GM21526 (cell line): ENCODE data around the gene P4HTM.

Experiments
- ATAC-seq: cut with Tn5 transposase; IDR thresholded peaks from one replicate; pipeline ENCODE4 v1.9.1; 2021; ENCODE audit warnings: moderate library complexity; ENCODE audit not compliant: unreplicated experiment, low FRiP score

P4HTM gene

DNA sequence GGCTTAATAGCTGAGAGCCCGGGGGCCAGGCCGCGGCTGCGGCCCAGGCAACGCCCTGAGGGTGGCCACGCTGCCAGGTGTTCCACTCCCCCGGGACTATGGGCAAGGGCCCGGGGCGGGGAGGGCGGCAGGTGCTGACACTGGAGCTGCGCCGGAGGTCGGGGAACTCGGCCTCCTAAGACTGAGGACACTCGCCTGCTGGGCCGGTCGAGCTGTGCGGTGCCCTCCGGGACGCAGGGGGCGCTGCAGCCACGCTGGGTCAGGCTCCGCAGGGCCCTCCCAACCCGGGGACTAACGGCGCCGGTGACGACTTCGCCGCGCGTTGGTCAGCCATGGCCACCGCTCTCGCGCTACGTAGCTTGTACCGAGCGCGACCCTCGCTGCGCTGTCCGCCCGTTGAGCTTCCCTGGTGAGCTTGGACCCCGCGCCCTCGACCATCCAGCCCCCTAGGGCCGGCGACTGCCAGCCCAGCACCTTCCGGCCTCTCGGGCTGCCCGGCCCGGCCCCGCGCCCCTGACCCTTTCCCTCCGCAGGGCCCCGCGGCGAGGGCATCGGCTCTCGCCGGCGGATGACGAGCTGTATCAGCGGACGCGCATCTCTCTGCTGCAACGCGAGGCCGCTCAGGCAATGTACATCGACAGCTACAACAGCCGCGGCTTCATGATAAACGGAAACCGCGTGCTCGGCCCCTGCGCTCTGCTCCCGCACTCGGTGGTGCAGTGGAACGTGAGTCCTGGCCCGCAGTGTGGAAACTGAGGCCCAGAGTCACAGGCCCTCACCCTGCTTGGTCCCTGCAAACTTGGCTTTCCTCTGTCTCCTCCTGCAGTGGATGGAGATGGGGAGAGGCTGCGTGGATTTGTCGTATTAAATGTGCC lies 32.0 kb downstream of the P4HTM start, which contains the start of gene NDUFAF3:
NDUFAF3 (plus strand) TSS at position 309 of the 875 bp plus-strand sequence; CDS start at position 333, 24 bp downstream.
- peak; percentile 46 for ATAC-seq

DNA sequence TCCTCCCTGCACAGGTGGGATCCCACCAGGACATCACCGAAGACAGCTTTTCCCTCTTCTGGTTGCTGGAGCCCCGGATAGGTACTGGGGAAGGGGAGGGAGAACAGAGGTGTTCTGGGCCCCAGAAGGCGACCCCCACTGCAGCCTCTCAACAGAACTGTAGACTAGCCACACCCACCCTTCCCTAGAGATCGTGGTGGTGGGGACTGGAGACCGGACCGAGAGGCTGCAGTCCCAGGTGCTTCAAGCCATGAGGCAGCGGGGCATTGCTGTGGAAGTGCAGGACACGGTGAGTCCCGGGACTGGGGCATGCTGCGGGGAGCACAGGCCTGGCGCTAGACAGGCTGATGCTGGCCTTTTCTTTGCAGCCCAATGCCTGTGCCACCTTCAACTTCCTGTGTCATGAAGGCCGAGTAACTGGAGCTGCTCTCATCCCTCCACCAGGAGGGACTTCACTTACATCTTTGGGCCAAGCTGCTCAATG lies 32.7 kb downstream of the P4HTM start:
- no peak for ATAC-seq

DNA sequence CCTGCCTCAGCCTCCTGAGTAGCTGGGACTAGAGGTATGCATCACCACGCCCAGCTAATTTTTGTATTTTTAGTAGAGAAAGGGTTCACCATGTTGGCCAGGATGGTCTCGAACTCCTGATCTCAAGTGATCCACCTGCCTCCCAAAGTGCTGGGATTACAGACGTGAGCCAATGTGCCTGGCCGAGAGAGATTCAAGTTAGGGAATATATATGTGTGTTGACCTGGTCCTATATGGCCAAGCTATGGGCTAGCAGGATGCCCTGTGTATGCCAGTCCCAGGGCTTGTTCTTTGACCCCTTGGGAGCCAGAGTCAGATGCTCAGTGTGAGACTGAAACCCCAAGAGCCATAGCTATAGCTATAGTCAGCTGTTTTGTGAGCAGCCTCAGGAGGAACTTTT lies 33.7 kb downstream of the P4HTM start:
- ATAC-seq = no peak

DNA sequence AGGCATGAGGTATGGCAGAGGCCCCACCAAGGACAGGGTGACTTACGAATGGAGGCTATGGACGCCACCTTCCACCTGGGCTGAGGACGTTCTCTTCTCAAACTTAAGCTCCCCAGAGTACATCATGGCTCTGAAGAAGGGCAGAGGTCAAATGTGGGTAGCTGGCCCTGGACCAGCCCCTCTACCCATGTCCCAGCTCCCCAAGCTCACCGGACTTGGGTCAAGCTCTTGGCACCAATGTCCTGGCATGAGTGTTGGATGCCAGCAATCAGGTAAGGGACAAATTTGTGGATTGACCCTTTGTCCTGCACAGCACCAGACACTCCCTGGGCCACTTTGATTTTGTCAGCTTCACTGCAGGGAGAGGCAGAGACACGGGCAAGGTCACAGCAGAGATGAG lies 34.4 kb downstream of the P4HTM start:
- no peak for ATAC-seq

DNA sequence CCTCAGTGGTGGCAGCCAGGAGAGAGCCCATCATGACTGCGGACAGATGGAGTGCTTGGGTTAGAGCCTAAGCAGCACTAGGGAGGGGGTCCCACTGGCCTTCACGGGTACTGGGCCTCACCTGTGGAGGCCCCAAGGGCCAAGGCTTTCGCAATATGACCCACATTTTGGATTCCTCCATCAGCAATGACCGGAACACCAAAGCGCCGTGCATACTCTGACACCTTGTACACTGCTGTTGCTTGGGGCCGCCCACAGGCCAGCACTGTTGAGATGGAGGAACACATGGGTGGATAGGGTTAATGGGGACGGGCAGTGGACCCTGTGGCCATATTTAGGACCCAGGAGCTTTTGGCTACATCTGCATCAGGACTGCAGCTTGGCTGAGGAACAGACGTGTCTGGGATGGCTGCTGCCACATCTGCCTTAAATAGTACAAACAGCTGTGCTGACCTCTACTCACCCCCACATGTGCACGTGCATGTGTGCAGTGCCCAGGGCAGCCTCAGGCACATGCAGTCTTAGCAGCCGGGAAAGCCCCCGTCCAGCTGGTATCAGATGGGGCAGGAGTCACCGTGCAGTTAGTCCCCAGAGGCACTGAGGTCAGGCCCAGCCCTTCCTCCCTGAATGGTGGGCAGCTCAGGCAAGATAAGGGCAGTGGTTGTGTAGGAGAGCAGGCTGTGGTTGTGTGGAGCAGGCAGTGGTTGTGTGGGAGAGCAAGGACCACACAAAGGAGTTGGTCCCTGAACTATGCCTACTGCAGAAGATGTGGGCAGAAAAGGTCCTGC lies 35.2 kb downstream of the P4HTM start:
- ATAC-seq = no peak

GRCh38 chr3:49025793-49026520 lies 35.9 kb downstream of the P4HTM start:
- ATAC-seq = no peak

GRCh38 chr3:49026536-49026935 lies 36.5 kb downstream of the P4HTM start:
- ATAC-seq = no peak

DNA sequence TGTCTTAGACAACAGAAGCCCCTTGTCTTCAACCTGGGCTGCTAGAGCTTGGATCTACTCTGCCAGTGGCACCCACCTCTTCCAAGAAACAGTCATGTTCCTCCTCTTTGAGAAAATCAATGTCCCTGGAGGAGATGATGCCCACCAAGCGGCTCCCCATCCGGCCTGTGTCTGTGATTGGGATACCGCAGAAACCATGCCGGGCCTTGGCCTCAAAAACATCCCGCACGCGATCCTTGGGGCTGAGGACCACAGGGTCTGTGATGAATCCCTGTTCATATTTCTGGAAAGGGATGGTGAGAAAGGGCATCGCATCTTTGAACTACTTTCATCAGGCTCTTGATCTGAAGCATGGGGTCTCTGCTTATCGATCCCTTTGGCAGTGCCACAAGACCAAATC lies 37.6 kb downstream of the P4HTM start:
- ATAC-seq = no peak

DNA sequence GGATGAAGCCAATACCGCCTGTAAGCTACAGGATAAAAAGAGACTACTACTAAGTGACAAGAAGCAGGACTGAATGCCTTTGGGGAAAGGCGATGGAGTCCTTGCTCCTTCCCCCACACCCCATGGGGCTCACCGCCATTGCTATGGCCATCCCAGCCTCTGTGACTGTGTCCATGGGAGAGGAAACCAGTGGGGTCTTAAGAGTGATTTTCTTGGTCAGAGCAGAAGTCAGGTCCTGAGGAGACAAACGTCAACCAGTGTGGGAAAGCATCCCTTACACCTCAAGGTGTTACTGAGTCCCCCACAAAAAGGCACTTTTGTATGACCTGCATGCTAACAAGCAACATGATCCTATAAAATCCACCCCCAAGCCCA lies 38.2 kb downstream of the P4HTM start:
- no peak for ATAC-seq

DNA sequence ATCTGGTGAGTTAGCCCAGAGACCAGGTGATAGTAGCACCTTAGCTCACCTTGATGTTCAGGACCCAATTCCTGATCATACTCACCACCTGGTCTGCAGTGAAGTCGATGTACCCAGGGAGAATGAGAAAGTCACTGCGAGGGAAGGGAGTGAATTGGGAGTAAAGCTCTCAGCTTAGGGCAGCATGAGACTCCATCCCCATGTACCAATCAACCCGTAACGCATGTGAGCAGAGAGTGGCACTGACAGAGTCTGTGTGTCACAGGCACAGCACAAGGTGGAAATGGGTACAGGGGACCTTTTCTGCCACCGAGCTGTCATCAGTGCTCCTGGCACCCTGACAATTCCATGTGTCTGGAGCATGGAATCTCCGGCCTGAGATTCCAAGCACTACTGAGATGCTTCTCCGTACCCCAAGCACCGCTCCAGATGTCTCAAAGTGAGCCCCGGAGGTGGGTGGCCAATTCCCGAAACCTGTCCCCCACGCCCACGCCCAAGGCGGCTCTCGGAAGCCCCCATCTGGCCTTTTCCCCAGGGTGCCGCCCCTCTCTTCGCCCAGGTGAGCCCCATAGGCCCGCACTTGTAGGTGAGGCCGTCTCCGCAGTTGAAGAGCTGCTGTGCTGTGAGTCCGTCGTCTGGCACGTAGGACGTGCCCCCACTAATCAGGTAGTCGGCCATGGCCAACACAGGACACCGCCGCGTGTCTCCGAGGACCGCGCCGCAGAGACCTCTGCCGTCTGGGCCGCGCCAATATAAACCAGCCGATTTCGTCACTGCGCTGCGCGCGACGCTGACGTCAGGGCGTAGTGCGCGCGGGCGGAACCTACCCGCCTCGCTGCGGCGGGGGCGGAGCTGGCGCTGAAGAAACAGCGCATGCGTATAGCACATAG lies 38.9 kb downstream of the P4HTM start, which contains the start of gene IMPDH2:
IMPDH2 (minus strand) TSS at position 726 of the 890 bp plus-strand sequence; CDS start at position 678, 48 bp downstream.
- ATAC-seq = peak; percentile 72

- no peak for ATAC-seq
Measured at GRCh38 chr3:49029563-49029884, 39.5 kb downstream of the P4HTM start.

- no peak for ATAC-seq
Measured at GRCh38 chr3:49030321-49030720, 40.3 kb downstream of the P4HTM start.

DNA sequence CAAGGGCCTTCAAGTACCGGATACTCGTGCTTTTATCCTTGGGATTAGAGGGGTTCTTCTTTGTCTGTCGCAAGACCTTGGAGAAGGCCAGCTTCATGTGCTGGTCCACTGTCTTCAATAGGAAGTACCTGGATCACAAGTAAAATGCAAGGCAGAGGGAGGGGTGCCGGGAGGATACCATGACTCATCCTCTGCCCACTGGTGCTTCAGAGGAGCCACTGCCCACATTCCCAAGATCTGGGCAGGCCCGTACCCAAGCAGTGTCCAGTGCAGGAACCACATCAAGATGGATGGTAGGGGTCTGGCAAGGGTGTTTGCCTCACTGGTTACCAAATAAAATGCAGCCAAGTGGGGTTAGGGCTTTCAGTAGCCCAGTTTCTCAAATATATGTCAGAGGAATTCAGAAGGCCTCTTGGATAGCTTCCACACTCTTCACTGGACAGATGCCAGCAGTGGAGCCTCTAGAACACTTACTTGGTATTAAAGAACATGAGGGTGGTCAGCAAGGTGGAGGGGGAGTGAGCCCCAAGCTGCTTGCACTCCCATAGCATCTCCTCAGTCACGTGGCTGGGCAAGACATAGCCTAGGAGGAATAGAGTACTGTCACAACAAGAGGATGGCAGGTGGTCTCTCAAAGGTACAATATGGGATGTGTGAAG lies 42.7 kb downstream of the P4HTM start:
- ATAC-seq = no peak

- ATAC-seq = no peak
Measured at GRCh38 chr3:49034650-49035049, 44.6 kb downstream of the P4HTM start.

GRCh38 chr3:49035281-49035680 lies 45.2 kb downstream of the P4HTM start:
- no peak for ATAC-seq

DNA sequence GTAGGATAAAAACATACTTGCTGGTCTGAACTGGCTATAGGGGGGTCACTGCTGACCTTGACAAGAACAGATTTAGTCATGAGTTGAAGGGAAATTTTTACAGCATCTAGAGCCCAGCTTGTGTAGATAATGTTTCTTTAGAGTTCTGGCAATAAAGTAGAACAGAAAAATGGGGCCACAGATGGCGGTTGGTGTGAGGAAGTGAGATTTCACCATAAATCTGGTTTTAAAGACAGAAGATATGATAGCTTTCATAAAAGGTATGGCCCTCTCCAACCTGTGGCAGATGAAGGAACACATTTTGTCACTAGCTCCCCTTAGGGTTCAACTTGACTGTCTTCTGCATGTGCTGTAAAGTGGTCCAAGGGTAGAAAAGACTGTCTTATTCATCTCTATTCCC lies 63.5 kb downstream of the P4HTM start:
- no peak for ATAC-seq

DNA sequence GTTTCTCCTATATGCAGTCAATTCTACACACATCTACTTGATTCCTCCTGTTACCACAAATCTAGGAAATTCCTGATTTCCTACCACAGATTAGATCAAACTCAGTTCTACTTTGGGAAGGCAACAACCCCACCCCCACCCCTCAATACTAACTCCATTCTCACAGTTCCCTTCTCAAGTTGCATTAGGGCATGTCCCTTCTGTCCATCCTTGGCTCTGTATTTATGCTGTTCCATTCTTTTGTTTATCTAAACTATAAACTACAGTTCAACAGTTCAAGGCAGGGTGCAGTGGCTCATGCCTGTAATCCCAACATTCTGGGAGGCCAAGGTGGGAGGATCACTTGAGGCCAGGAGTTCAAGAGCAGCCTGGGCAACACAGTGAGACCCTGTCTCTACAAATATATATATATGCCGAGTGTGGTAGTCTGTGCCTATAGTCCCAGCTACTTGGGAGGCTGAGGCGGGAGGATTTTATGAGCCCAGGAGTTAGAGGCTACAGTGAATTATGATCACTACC lies 64.4 kb downstream of the P4HTM start:
- ATAC-seq = no peak
